Stimulated activated CD8-positive, alpha-beta memory T cell treated with anti-CD3 and anti-CD28 coated beads, Interleukin-12 subunit alpha, Interleukin-12 subunit beta, amount 100 ng/mL, for 1 hour (primary cell): ENCODE measurements around the gene TP73.

Source experiments
- DNase-seq: peaks from one replicate; pipeline ENCODE4 v3.0.0-alpha.2; 2020; ENCODE audit warnings: low read depth

Gene TP73

GRCh38 chr1:3783651-3784474, 131.5 kb downstream of the TP73 start:
- no peak for DNase-seq

- DNase-seq = no peak
Observed at GRCh38 chr1:3785045-3785444, 132.7 kb downstream of the TP73 start.

- no peak for DNase-seq
Observed at GRCh38 chr1:3785456-3786157, 133.3 kb downstream of the TP73 start.
